HCT116 (cell line): ENCODE measurements around the gene GALNT6. TPM values are rescaled to one million over a fixed set of nuclear protein-coding genes. Genes with fewer than 3 reads are reported as not detected.

Experiments
- ATAC-seq: fragments of 200-7000 bp; cut with Tn5 transposase; 2 replicates; pipeline ENCODE4 v1.9.1; 2020; ENCODE audit warnings: mild to moderate bottlenecking, moderate library complexity
- BruUV-seq: library from RNA; stranded (reverse); fragments of 400-500 nt; replicated peaks from 2 replicates; lab custom pipeline; 2021; lab: Mats Ljungman, UMichigan
- CTCF ChIA-PET: fragments of 300-600 bp; sonication (Branson Sonifier 250); formaldehyde crosslinking; loops from one replicate; lab custom pipeline; 2021; ENCODE audit warnings: antibody characterized with exemption; lab: Charles Lee
- POLR2A ChIA-PET: fragments of 300-600, 350-600 bp; sonication (Branson Sonifier 250); formaldehyde crosslinking; loops from one replicate; lab custom pipeline; 2021; ENCODE audit warnings: antibody characterized with exemption; lab: Charles Lee
- RAD21 ChIA-PET, 2 experiments: fragments of 300-600 bp; sonication (Branson Sonifier 250); formaldehyde crosslinking; loops; one replicate each; lab custom pipeline; 2023; ENCODE audit warnings: low total read pairs in 2 of 2; ENCODE audit not compliant: uncharacterized antibody in 2 of 2, unreplicated experiment in 2 of 2, low non-redundant PET in 1 of 2; lab: Charles Lee
- DNase-seq: peaks from one replicate; pipeline ENCODE4 v3.0.0-alpha.2; 2010; ENCODE audit warnings: low read depth, low spot score
- H2AFZ ChIP-seq: fragments of 200-600 bp; shearing (Covaris generic), sonication (generic); 2 replicates; pipeline ENCODE4 v1.6.1; 2017; ENCODE audit warnings: low read depth, mixed run types, mixed read lengths, antibody characterized with exemption, low read length; ENCODE audit not compliant: poor library complexity, severe bottlenecking
- H3K27ac ChIP-seq: 2 replicates; pipeline ENCODE4 v1.5.1; 2012; ENCODE audit warnings: low read depth, low read length
- H3K27me3 ChIP-seq: fragments of 200-600 bp; sonication (generic); 2 replicates; pipeline ENCODE4 v1.6.1; 2016; ENCODE audit warnings: mixed run types, low read length, mixed read lengths; ENCODE audit not compliant: insufficient read depth
- H3K36me3 ChIP-seq, 2 experiments: fragments of 200-500 bp in 1 of 2; fragments of 200-600 bp in 1 of 2; sonication (Bioruptor generic) in 1 of 2; sonication (generic) in 1 of 2; 2 replicates each; pipeline versions ENCODE4 v1.5.1 to v1.6.1; 2014 to 2016; ENCODE audit warnings: low read length in 2 of 2, inconsistent platforms in 1 of 2, mixed read lengths in 1 of 2, mixed run types in 1 of 2; ENCODE audit not compliant: insufficient read depth in 2 of 2, control insufficient read depth in 1 of 2
- H3K4me1 ChIP-seq, 2 experiments: fragments of 200-600 bp in 1 of 2; sonication (generic) in 1 of 2; 2 replicates each; pipeline versions ENCODE4 v1.5.1 to v1.6.1; 2012 to 2017; ENCODE audit warnings: low read length in 2 of 2, inconsistent platforms in 1 of 2, mild to moderate bottlenecking in 1 of 2, mixed read lengths in 1 of 2, mixed run types in 1 of 2, moderate library complexity in 1 of 2; ENCODE audit not compliant: insufficient read depth in 2 of 2, control insufficient read depth in 1 of 2
- H3K4me2 ChIP-seq: fragments of 200-600 bp; sonication (generic); 2 replicates; pipeline ENCODE4 v1.6.1; 2017; ENCODE audit warnings: mixed run types, low read length, mixed read lengths
- H3K4me3 ChIP-seq, 2 experiments: fragments of 200-600 bp in 1 of 2; sonication (generic) in 1 of 2; replicated peaks in 1 of 2; 2 replicates each; pipeline ENCODE4 v1.5.1; 2011 to 2016; ENCODE audit warnings: low read length in 2 of 2, control low read depth in 1 of 2, low read depth in 1 of 2, mild to moderate bottlenecking in 1 of 2, mixed read lengths in 1 of 2, mixed run types in 1 of 2
- H3K79me2 ChIP-seq: fragments of 200-600 bp; sonication (generic); 2 replicates; pipeline ENCODE4 v1.6.1; 2017; ENCODE audit warnings: mild to moderate bottlenecking, mixed run types, low read length, moderate library complexity, mixed read lengths; ENCODE audit not compliant: insufficient read depth
- H3K9ac ChIP-seq: fragments of 200-600 bp; sonication (generic); 2 replicates; pipeline ENCODE4 v1.6.1; 2016; ENCODE audit warnings: low read length, mixed read lengths
- H3K9me2 ChIP-seq: fragments of 200-600 bp; sonication (generic), shearing (Covaris generic); 2 replicates; pipeline ENCODE4 v1.6.1; 2017; ENCODE audit warnings: mixed run types, mild to moderate bottlenecking, moderate library complexity; ENCODE audit not compliant: insufficient read depth
- H3K9me3 ChIP-seq, 2 experiments: fragments of 200-500 bp in 1 of 2; fragments of 200-600 bp in 1 of 2; sonication (Bioruptor generic) in 1 of 2; sonication (generic) in 1 of 2; 2 replicates each; pipeline ENCODE4 v1.6.1; 2014 to 2017; ENCODE audit warnings: low read length in 2 of 2, mixed read lengths in 2 of 2, inconsistent platforms in 1 of 2, low read depth in 1 of 2, mild to moderate bottlenecking in 1 of 2, mixed run types in 1 of 2, moderate library complexity in 1 of 2; ENCODE audit not compliant: control insufficient read depth in 1 of 2, insufficient read depth in 1 of 2
- H4K20me1 ChIP-seq: fragments of 200-600 bp; sonication (generic), shearing (Covaris generic); 2 replicates; pipeline ENCODE4 v1.6.1; 2017; ENCODE audit warnings: mixed run types, mild to moderate bottlenecking, moderate library complexity; ENCODE audit not compliant: insufficient read depth
- CBX3 ChIP-seq: IDR thresholded peaks from 2 replicates; pipeline ENCODE4 v1.6.1; 2012; ENCODE audit warnings: low read depth
- EZH2 ChIP-seq: fragments of 200-600 bp; sonication (generic); IDR thresholded peaks from 2 replicates; pipeline ENCODE4 v1.6.1; 2017; ENCODE audit warnings: antibody characterized with exemption, mixed run types
- RAD21 ChIP-seq: IDR thresholded peaks from 2 replicates; pipeline ENCODE4 v1.6.1; 2012; ENCODE audit warnings: low read depth, mild to moderate bottlenecking
- SP1 ChIP-seq: IDR thresholded peaks from 2 replicates; pipeline ENCODE4 v1.6.1; 2012; ENCODE audit warnings: low read depth
- ZBTB33 ChIP-seq: IDR thresholded peaks from 2 replicates; pipeline ENCODE4 v1.6.1; 2011; ENCODE audit warnings: mild to moderate bottlenecking, low read length, moderate library complexity; ENCODE audit not compliant: insufficient replicate concordance; ENCODE audit errors: extremely low read depth
- intact Hi-C: fragments of 100-400 bp; cut with micrococcal nuclease; formaldehyde crosslinking; loops from 2 replicates; pipeline ENCODE4 v1.10.0; 2022
- total RNA-seq: library from RNA; stranded (reverse); gene quantifications from one replicate; pipeline ENCODE4 v1.2.1, GENCODE V29; 2021; ENCODE audit not compliant: unreplicated experiment
- TF ChIP-seq, protein P1 (sequence below): IDR thresholded peaks from 2 replicates; pipeline ENCODE4 v1.6.1; 2012; ENCODE audit warnings: low read depth

Gene GALNT6
- total RNA-seq, 1 experiment from 2014 or later: 16.4 TPM

DNA sequence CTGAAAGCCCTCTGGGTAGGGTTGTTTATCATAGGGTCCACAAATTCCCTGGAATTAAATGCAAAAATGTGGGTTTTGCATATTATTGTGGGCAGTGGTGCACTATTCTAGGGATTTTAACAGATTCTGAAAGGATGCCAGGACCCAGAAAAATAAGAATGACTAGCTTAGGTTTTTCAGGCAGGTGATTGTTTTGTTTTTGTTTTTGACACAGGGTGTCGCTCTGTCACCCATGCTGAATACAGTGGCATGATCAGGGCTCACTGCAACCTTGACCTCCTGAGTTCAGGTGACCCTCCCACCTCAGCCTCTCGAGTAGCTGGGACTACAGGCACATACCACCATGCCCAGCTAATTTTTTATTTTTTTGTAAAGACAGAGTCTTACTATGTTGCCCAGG is 19.2 kb downstream of the GALNT6 start:
- Histone ChIP-seq H3K27ac (peak overlapping the region; percentile 81), H3K4me2 (peak overlapping the region; percentile 58), H3K4me1 (peaks cover 16 to 23% of the 10 kb centered on the region in 2 experiments), H3K9me3 (no peaks in the 10 kb centered on the region), H3K27me3 (no peaks in the 10 kb centered on the region), H3K9me2 (no peaks in the 10 kb centered on the region), H3K79me2 (no peaks in the 10 kb centered on the region), H4K20me1 (no peaks in the 10 kb centered on the region), H2AFZ (no peak overlapping the region), H3K9ac (peak overlapping the region; percentile 48), H3K4me3 (0 out of 4 replicates have a peak overlapping the region, but pooled peaks of 1 of the 2 experiments have one; percentile 32), H3K36me3 (no peaks in the 10 kb centered on the region)
- TF ChIP-seq RAD21 (peak; percentile 18; the same call in 1 of the 2 replicates), CBX3 (no peak), ZBTB33 (no peak), EZH2 (no peak), SP1 (no peak)
- TF ChIP-seq, protein P1, sequence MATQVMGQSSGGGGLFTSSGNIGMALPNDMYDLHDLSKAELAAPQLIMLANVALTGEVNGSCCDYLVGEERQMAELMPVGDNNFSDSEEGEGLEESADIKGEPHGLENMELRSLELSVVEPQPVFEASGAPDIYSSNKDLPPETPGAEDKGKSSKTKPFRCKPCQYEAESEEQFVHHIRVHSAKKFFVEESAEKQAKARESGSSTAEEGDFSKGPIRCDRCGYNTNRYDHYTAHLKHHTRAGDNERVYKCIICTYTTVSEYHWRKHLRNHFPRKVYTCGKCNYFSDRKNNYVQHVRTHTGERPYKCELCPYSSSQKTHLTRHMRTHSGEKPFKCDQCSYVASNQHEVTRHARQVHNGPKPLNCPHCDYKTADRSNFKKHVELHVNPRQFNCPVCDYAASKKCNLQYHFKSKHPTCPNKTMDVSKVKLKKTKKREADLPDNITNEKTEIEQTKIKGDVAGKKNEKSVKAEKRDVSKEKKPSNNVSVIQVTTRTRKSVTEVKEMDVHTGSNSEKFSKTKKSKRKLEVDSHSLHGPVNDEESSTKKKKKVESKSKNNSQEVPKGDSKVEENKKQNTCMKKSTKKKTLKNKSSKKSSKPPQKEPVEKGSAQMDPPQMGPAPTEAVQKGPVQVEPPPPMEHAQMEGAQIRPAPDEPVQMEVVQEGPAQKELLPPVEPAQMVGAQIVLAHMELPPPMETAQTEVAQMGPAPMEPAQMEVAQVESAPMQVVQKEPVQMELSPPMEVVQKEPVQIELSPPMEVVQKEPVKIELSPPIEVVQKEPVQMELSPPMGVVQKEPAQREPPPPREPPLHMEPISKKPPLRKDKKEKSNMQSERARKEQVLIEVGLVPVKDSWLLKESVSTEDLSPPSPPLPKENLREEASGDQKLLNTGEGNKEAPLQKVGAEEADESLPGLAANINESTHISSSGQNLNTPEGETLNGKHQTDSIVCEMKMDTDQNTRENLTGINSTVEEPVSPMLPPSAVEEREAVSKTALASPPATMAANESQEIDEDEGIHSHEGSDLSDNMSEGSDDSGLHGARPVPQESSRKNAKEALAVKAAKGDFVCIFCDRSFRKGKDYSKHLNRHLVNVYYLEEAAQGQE: no peak
- ChIA-PET CTCF (interaction anchor here (1.0 to 1.1 kb wide), 4 partner anchors 31 to 452 kb away, joined by 3 to 5 read pairs (median 3); no protein-coding TSS in a partner anchor), POLR2A (interaction anchor here (0.8 to 1.7 kb wide), 4 partner anchors 9 to 19 kb away, joined by 3 to 6 read pairs (median 4); partner anchors contain the start of gene GALNT6), RAD21 (interaction anchor here in 1 of 2 experiments (0.9 kb wide), 1 partner anchor 452 kb away, joined by 3 read pairs; no protein-coding TSS in a partner anchor)
- intact Hi-C loops: no loop called here
- ATAC-seq (peak; percentile 7), DNase-seq (no peak)
- no TSS peak for BruUV-seq
